CD4-positive, alpha-beta T cell treated with Interleukin-6 for 4 hours (primary cell): ENCODE results near the gene CRTC3.
"Not testable (repeated sequence)": the region's sequence is repeated elsewhere in the genome, so short reads cannot be mapped to it uniquely, and the experiment has no call there.

Experiments used
- DNase-seq: peaks from one replicate; pipeline ENCODE4 v3.0.0-alpha.2; 2020; ENCODE audit warnings: mixed read lengths

The CRTC3 gene

DNA sequence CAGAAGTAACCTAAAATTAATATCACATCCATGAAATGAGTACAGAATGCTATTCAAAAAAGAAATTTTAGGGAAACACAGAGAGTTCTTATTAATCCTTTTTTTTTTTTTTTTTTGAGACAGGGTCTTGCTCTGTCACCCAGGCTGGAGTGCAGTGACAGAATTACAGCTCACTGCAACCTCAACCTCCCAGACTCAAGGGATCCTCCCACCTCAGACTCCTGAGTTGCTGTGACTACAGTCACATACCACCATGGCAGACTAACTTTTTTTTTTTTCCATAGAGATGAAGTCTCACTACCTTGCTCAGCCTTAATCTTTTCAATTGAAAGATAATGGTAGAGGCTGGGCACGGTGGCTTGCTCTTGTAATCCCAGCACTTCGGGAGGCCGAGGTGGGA lies 6.3 kb upstream of the CRTC3 start:
- no peak for DNase-seq

DNA sequence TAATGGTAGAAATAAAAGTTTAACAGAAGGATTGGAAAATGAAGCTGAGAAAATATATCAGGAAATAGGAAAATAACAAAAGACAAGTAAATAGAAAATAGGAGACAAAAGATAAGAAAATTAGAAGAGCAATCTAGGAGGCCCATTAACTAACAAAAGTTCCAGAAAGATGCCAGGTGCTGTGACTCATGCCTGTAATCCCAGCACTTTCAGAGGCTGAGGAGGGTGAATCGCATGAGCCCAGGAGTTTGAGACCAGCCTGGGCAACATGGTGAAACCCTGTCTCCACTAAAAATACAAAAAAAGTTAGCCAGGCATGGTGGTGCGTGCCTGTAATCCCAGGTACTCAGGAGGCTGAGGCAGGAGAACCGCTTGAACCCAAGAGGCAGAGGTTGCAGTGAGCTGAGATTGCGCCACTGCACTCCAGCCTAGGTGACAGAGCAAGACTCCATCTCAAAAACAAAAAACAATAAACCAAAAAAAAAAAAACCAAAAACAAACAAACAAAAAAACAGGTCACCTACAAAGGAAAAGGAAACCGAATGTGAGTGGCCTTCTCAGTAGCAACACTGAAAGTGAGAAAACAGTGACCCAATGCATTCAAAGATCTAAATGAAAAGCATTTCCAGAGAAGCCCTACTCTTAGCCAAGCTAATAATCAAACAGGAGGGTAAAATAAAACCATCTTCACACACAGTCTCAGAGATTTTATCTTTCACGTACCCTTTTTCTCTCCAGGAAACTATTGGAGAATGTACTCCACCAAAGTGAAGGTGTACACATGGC lies 5.5 kb upstream of the CRTC3 start:
- not testable (repeated sequence) for DNase-seq

DNA sequence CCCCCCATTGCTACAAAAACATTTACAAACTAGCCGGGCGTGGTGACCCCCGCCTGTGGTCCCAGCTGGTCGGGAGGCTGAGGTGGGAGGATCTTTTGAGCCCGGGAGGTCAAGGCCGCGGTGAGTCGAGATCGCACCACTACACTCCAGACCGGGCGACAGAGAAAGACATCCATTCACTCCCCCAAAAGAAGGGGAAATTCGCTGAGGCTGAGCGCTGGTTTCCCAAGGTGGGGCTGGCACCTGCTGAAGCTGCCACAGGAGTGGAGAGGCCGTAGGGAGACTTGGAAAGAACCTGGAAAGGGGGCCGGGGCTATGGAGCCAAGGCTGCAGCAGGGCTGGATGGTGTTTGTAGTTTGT lies 732 bp upstream of the CRTC3 start:
- no peak for DNase-seq

DNA sequence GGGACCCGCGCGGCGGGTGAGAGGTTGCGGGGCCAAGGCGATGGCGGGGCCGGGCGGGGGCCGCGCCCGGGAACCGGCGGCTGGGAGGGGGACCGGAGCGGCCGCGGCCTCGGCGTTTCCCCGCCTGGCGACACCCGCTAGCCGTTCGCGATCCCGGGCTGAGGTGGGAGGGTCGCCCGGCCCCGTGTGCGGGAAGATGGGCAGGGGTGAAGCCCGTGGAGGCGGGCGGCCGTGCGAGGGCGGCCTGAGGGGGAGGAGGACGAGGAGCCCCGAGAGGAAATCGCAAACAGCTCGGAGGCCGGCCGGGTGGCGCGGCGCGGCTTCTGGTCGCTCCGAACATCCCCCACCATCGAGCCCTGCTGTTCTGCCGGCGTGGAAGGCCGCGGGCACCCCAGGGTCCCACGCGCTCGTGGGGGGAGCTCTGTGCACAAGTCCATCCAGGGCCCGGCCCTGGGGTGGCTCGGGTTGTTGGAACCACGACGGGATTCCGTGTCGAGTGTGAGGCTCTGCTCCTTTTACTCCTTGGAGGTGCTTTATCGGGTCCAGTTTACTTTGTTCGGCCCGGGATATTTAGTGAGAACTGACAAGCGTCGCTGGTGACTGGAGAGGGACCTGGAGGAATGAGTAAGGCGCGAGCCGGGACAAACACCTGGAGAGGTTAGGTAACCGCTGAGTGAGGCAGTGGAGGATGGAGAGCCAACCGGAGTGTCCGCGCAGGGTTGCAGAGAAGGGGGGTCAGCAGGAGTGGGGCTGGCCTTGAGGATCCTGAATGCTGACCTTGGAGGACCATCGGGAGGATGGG lies 728 bp downstream of the CRTC3 start:
- peak; percentile 61 for DNase-seq

DNA sequence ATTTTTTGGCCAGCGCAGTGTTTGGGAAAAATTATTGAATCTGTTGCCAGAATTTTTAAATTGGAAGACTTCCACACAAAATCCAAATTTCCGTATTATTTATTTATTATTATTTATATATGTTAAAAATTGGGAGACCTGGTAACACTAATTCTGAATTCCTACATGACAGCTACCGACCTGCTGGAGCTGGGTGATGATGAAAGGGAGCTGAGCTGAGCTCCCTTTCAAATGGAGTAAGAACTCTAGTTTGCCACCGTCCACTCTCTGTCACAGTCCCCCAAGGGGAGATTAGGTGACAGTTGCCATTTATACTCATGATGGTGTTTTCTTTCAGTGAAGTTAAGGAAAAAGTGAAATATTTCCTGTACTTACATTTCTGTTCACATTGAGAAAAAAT lies 1.4 kb downstream of the CRTC3 start:
- no peak for DNase-seq

GRCh38 chr15:90535254-90535653 lies 5.5 kb downstream of the CRTC3 start:
- DNase-seq, result no peak

- peak; percentile 48 for DNase-seq
These were observed 10.1 kb downstream of the CRTC3 start for GRCh38 chr15:90539789-90540188.

DNA sequence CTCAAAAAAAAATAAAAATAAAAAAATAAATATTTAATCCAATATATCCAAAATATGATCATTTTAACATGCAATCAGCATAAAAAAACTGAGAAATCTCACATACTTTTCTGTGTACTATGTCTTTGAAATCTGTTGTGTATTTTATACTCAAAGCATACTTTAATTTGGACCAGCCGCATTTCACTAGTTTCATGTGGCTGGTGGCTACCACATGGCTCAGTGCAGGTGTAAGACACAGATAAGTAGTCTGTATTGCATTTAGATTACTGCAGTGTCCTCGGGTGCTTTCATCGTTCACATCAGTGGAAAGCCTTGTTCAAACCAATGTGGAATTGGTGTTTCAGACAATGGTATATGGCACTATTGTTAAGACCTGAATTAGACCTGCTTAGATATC lies 11.0 kb downstream of the CRTC3 start:
- DNase-seq, result no peak

GRCh38 chr15:90545095-90545494 lies 15.4 kb downstream of the CRTC3 start:
- DNase-seq, result peak; percentile 19

DNA sequence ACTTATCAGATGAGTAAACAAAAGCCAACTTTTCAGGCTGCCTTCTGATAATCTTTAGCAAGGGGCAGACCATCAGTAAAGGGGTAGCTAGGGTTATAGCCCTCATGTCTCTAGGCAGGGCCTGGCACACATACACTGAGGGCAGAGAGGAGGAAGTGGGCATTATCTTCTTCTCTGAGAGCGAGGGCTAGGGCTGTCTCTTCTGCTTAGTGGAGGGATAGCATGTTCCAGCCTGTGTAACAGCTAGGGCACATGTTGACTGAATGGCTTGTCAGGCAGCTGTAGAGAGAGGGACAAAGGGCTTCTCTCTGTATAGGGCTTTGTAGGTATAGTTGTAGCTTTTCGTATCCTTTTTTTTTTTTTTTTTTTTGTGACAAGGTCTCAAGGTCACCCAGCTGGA lies 17.8 kb downstream of the CRTC3 start:
- peak; percentile 14 for DNase-seq

- DNase-seq, result no peak
These were observed 21.2 kb downstream of the CRTC3 start for GRCh38 chr15:90550919-90551318.

DNA sequence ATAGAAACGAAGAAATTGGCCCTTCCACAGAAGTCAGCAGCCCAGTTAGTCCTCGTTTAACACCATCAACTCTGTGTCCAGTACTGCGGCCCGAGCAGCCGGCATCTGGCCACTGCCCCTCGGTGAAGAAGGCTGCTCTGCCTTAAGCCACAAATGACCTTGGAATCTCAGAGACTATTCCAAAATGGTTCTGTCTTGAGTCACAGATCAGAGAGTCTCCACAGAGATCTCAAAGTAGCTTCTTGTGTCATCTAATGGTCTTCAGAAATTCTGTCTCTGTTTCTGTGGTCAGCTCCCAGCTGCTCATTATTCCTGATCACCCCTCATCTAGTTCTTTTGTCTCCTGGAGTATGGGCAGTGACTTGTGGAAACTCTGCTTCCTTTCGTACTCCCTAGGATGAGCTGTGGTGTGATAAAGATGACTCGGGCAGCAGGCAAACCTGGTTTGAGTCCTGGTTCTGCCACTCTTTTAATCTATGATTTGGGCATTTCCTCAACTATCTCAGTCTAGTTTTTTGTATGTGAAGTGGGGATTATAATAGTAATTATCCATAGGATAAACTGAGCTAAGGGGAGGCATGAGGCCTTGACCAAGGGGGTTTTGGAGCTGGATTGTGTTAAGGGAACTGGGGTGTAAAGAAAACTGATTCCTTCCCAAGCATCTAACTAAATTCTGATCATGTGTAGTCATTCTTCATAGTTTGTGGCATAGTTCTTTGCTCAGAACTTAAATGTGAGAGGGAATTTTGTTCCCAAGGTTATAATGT lies 22.6 kb downstream of the CRTC3 start:
- no peak for DNase-seq

GRCh38 chr15:90552929-90553211 lies 23.1 kb downstream of the CRTC3 start:
- DNase-seq, result no peak

- DNase-seq, result no peak
These were observed 23.6 kb downstream of the CRTC3 start for GRCh38 chr15:90553248-90553745.

- no peak for DNase-seq
These were observed 27.7 kb downstream of the CRTC3 start for GRCh38 chr15:90557186-90558084.

GRCh38 chr15:90558171-90558573 lies 28.4 kb downstream of the CRTC3 start:
- no peak for DNase-seq

GRCh38 chr15:90559119-90559518 lies 29.4 kb downstream of the CRTC3 start:
- no peak for DNase-seq

DNA sequence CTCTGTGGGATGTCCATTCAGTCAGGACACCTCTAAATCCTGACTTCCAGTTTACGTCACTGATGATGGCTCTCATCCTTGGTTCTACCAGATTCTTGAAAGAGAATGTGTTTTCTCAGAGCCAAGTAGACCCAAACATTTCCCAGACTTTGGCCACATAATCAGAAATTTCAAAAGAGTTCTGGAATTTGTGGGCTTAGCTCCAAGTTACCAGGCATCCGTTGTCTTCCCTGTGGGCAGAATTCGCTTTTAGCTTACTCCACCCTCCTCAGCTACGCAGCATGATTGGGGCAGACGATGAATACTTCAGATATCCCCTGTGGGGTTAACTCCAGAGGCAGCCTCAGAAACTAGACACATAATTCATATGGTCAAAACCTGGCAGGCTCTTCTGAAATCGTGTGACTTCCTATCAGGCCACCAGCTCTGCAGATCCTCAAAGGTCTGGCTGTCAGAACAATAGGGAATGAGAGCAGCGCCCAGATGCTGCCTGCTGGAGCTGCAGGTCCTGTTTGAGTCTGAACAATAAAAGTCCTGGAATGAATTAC lies 30.6 kb downstream of the CRTC3 start:
- no peak for DNase-seq

DNA sequence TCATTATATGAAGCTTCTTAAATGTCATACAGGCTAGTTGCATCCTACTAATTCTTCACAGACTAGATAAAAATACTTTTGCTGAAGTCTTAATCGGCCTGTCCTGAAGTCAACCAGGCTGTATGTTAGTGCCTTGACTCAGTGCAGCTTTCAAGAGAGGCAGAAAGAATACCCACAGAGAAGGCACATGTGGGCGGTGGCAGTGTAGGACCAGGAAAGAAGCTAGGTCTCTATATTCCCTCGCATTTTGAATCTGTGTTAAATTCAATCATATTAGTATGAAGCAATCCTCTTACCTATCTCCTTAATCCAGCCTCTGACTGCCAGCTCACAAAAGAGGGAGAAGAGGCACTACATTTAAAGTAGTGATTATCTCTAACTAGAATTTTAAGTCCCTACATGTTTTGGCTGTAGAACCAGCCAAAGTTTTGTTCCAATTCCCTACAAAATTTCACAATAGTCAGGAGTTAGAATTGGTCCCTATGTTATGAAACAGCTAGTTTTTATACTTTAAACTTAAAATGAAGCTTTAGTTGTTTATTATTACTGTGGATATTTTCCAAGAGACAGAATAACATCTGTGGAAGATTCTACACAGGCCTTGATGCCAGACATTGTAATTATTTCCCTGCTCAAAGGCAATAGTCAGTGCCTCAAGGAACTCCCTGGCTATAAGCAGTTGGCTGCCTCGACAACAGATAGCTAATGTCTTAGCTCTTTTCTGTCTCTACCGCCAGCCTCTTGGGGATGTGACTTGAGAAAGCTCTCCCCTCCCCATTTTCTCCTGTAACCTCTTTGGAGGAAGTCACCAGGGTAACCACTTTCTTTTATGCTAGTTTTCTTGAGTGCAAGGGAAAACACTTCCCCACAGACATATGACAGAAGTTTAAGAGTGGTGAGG lies 31.9 kb downstream of the CRTC3 start:
- DNase-seq, result peak; percentile 57

DNA sequence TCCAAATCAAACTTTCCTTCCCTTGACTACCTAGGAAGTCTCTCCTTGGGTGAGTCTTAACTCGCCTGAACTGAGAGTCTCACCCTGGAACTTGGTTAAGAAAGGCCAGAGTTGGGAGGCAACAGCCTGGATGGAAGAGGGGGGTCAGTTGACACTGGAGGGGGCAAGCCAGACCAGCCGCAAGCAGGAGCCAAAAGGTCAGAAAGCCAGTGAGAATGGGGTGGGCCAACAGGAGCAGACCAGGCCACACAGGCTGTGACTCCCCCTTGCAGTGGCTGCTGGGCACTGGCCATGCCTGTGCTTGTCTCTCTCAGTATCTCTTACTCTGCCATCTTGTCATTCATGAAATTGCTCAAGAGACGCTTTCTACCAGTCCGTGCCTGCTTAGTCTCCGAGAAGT lies 32.9 kb downstream of the CRTC3 start:
- DNase-seq, result no peak

DNA sequence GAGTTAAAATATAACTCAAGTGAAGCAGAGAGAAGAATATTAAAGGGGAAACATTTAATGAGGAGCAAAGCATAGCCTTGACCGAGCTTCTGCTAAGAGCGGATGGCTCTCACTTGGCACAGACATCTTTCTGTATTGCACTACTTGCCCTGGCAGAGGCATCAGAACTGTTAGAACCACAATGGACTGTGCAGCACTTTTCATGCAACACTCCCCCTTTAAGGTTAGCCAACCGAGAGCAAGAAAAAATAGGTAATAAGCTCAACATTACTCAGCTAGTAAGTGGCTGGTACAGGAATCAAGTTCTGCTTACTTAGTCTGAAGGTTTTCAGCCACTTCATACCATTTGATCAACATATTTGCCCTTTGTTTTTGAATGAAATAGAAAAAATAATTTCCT lies 33.7 kb downstream of the CRTC3 start:
- DNase-seq, result no peak
